Suprapubic skin (tissue), 4 donors: ENCODE results near the gene IFT43. TPM values are rescaled to one million over a fixed set of nuclear protein-coding genes. Genes with fewer than 3 reads are reported as not detected.

Experiments used
- DNase-seq, 2 donors: peaks; one replicate each; pipeline ENCODE4 v3.0.0-alpha.2; 2019; ENCODE audit warnings: low spot score in 2 of 2
- H3K27ac ChIP-seq: fragments of 200-600 bp; sonication (generic); one replicate; pipeline ENCODE4 v1.5.1; 2019
- H3K27me3 ChIP-seq: fragments of 200-600 bp; sonication (generic); one replicate; pipeline ENCODE4 v1.5.1; 2019
- H3K36me3 ChIP-seq: fragments of 200-600 bp; sonication (generic); one replicate; pipeline ENCODE4 v1.5.1; 2019
- H3K4me1 ChIP-seq: fragments of 200-600 bp; sonication (generic); one replicate; pipeline ENCODE4 v1.5.1; 2019
- H3K4me3 ChIP-seq: fragments of 200-600 bp; sonication (generic); one replicate; pipeline ENCODE4 v1.5.1; 2019; ENCODE audit warnings: mild to moderate bottlenecking
- H3K9me3 ChIP-seq: fragments of 200-600 bp; sonication (generic); one replicate; pipeline ENCODE4 v1.5.1; 2019
- CTCF ChIP-seq, 2 donors: fragments of 200-600 bp in 1 of 2; fragments of 450-650 bp in 1 of 2; sonication (generic) in 1 of 2; IDR thresholded peaks; one replicate each; pipeline ENCODE4 v1.5.1; 2016 to 2019; ENCODE audit warnings: antibody characterized with exemption in 2 of 2, mild to moderate bottlenecking in 1 of 2, moderate library complexity in 1 of 2
- EP300 ChIP-seq: sonication (generic); formaldehyde crosslinking; IDR thresholded peaks from one replicate; pipeline ENCODE4 v1.6.1; 2017; ENCODE audit warnings: antibody characterized with exemption
- POLR2A ChIP-seq, 2 donors: fragments of 450-650 bp; IDR thresholded peaks; one replicate each; pipeline ENCODE4 v1.6.1; 2017; ENCODE audit warnings: antibody characterized with exemption in 2 of 2, mild to moderate bottlenecking in 2 of 2, moderate library complexity in 2 of 2
- POLR2AphosphoS5 ChIP-seq, 3 donors: sonication (generic); formaldehyde crosslinking; IDR thresholded peaks; one replicate each; pipeline ENCODE4 v1.6.1; 2017; ENCODE audit warnings: antibody characterized with exemption in 3 of 3
- WGBS: methylation state at CpG from one replicate; pipeline ENCODE4 v1.1.5; 2018; 5-methylcytosine and 5-hydroxymethylcytosine counted together
- total RNA-seq, 4 donors: library from RNA; depleted of rRNA; stranded (reverse); fragments of >200 nt; gene quantifications; one replicate each; pipeline ENCODE4 v1.1.0, GENCODE V29; 2016

The IFT43 gene
- total RNA-seq, 4 donors from 2014 or later = 20.3 to 27.8 (median 22.0) TPM

DNA sequence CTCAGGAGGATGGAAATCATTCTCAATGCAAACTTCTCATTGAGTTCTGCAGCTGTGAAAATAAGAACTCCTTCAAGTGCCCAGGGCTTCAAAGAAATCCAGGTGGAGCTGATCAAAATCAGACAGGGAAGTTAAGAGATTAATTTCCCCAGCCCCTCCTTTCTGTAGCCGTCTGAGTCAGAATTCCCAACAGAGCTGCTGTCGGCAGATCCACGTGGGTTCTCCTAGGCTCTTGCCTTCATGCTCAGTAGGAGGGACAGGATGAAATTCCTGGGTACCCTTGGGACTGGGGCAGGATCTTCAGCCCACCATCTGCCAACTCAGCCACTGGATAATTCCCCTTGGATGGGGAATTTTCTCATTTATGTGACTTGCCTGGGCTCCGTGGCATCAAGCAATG lies 17.1 kb upstream of the IFT43 start:
- Histone ChIP-seq H3K9me3 (no peaks in the 10 kb centered on the region), H3K27ac (peak overlapping the region; percentile 49), H3K36me3 (peaks cover 23% of the 10 kb centered on the region), H3K27me3 (no peaks in the 10 kb centered on the region), H3K4me1 (peaks cover 8% of the 10 kb centered on the region), H3K4me3 (no peak overlapping the region)
- WGBS = 46% methylated on average over 4 of the region's 4 CpGs
- DNase-seq = no peak
- no peak for TF ChIP-seq POLR2AphosphoS5 (IDR thresholded peaks at IDR 0.05)
- TF ChIP-seq CTCF (IDR thresholded peaks at IDR 0.05) = no peak
- no peak for TF ChIP-seq POLR2A (IDR thresholded peaks at IDR 0.05)
- no peak for TF ChIP-seq EP300

DNA sequence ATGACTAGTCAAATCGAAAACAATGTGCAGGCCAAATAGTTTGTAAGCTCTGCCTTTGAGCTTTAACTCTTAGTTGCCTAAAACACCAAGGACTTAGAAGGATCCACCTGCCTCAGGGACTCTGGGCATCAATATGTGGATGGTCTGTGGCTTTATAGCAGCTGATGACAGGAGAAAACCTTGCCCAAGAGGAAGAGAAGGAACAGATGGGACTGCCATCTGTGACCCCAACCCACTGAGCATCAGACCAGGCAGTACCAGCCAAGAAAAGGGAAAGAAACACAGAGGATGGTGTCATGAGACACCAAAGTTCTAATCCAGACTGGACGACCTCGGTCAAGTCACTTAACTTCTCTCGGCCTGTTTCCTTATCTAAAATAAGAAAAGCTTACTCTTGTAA lies 16.4 kb upstream of the IFT43 start:
- H3K9me3 ChIP-seq = no peaks in the 10 kb centered on the region
- TF ChIP-seq CTCF (IDR thresholded peaks at IDR 0.05) (no peak), POLR2AphosphoS5 (IDR thresholded peaks at IDR 0.05) (no peak), EP300 (no peak), POLR2A (IDR thresholded peaks at IDR 0.05) (no peak)
- peaks cover 17% of the 10 kb centered on the region for H3K36me3 ChIP-seq
- H3K4me3 ChIP-seq = no peak overlapping the region
- no peak for DNase-seq
- H3K27ac ChIP-seq = peak overlapping the region; percentile 49
- H3K27me3 ChIP-seq = no peaks in the 10 kb centered on the region
- peaks cover 8% of the 10 kb centered on the region for H3K4me1 ChIP-seq
- 75% methylated on average over 4 of the region's 4 CpGs for WGBS

GRCh38 chr14:75969891-75970290 lies 15.7 kb upstream of the IFT43 start:
- no peak overlapping the region for H3K27ac ChIP-seq
- 76% methylated on average over 8 of the region's 8 CpGs for WGBS
- no peak for DNase-seq

GRCh38 chr14:75970989-75971388 lies 14.6 kb upstream of the IFT43 start:
- no peak overlapping the region for H3K27ac ChIP-seq
- 93% methylated on average over 9 of the region's 9 CpGs for WGBS
- TF ChIP-seq CTCF (IDR thresholded peaks at IDR 0.05) (no peak), POLR2AphosphoS5 (IDR thresholded peaks at IDR 0.05) (no peak), POLR2A (IDR thresholded peaks at IDR 0.05) (no peak), EP300 (no peak)
- H3K9me3 ChIP-seq = no peaks in the 10 kb centered on the region
- H3K4me3 ChIP-seq = no peak overlapping the region
- no peak for DNase-seq
- H3K36me3 ChIP-seq = peaks cover 6% of the 10 kb centered on the region
- H3K27me3 ChIP-seq = no peaks in the 10 kb centered on the region
- peaks cover 8% of the 10 kb centered on the region for H3K4me1 ChIP-seq

More at GRCh38 chr14:75969891-75970290, 15.7 kb upstream of the IFT43 start:
- Histone ChIP-seq H3K27me3 (no peaks in the 10 kb centered on the region), H3K36me3 (peaks cover 11% of the 10 kb centered on the region), H3K4me1 (peaks cover 8% of the 10 kb centered on the region), H3K4me3 (no peak overlapping the region), H3K9me3 (no peaks in the 10 kb centered on the region)
- TF ChIP-seq CTCF (IDR thresholded peaks at IDR 0.05) = no peak
- no peak for TF ChIP-seq POLR2AphosphoS5 (IDR thresholded peaks at IDR 0.05)
- no peak for TF ChIP-seq EP300
- TF ChIP-seq POLR2A (IDR thresholded peaks at IDR 0.05) = no peak

GRCh38 chr14:75971509-75971908 lies 14.1 kb upstream of the IFT43 start:
- WGBS = 95% methylated on average over 15 of the region's 15 CpGs
- no peak for TF ChIP-seq POLR2A (IDR thresholded peaks at IDR 0.05)
- TF ChIP-seq EP300 = no peak
- H3K9me3 ChIP-seq = no peaks in the 10 kb centered on the region
- no peak overlapping the region for H3K27ac ChIP-seq
- no peak for DNase-seq
- no peaks in the 10 kb centered on the region for H3K27me3 ChIP-seq
- H3K4me1 ChIP-seq = peaks cover 8% of the 10 kb centered on the region
- H3K36me3 ChIP-seq = peaks cover 3% of the 10 kb centered on the region
- H3K4me3 ChIP-seq = no peak overlapping the region
